DOHH2 (cell line): Measurements from ENCODE around the gene TTN.

Experiments used
- EZH2phosphoT487 ChIP-seq: fragments of 200-600 bp; sonication (generic); IDR thresholded peaks from 2 replicates; pipeline ENCODE4 v1.6.1; 2017; ENCODE audit warnings: borderline replicate concordance, mild to moderate bottlenecking, antibody characterized with exemption, low read length, moderate library complexity, mixed read lengths
- TF ChIP-seq, protein P1 (sequence below): fragments of 200-600 bp; sonication (generic); IDR thresholded peaks from one replicate; pipeline ENCODE4 v1.5.1; 2014; ENCODE audit warnings: antibody characterized with exemption, mild to moderate bottlenecking, low read depth, low read length; ENCODE audit not compliant: poor library complexity, severe bottlenecking

DNA sequence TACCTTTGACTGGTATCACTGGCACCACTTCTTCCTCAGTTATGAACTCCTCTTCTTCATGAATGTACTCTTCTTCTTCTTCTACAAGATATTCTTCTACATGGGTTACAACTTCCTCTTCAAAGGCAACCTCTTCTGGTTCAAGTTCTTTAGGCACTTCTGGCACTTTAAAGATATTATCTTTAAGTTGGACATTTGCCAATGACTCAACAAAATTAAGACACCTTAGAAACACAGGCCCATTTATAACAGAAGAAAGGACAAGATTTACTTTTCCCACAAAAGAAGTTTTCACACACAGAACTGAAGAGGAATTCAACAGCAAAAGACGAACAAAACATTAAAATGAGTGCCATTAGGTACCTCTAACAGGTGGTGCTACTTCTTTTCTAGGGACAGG lies 127.3 kb downstream of the TTN start:
- TF ChIP-seq, protein P1, sequence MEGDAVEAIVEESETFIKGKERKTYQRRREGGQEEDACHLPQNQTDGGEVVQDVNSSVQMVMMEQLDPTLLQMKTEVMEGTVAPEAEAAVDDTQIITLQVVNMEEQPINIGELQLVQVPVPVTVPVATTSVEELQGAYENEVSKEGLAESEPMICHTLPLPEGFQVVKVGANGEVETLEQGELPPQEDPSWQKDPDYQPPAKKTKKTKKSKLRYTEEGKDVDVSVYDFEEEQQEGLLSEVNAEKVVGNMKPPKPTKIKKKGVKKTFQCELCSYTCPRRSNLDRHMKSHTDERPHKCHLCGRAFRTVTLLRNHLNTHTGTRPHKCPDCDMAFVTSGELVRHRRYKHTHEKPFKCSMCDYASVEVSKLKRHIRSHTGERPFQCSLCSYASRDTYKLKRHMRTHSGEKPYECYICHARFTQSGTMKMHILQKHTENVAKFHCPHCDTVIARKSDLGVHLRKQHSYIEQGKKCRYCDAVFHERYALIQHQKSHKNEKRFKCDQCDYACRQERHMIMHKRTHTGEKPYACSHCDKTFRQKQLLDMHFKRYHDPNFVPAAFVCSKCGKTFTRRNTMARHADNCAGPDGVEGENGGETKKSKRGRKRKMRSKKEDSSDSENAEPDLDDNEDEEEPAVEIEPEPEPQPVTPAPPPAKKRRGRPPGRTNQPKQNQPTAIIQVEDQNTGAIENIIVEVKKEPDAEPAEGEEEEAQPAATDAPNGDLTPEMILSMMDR = no peak
- no peak for TF ChIP-seq EZH2phosphoT487
